ENCODE results near the gene MGAT4A.

MGAT4A gene

DNA sequence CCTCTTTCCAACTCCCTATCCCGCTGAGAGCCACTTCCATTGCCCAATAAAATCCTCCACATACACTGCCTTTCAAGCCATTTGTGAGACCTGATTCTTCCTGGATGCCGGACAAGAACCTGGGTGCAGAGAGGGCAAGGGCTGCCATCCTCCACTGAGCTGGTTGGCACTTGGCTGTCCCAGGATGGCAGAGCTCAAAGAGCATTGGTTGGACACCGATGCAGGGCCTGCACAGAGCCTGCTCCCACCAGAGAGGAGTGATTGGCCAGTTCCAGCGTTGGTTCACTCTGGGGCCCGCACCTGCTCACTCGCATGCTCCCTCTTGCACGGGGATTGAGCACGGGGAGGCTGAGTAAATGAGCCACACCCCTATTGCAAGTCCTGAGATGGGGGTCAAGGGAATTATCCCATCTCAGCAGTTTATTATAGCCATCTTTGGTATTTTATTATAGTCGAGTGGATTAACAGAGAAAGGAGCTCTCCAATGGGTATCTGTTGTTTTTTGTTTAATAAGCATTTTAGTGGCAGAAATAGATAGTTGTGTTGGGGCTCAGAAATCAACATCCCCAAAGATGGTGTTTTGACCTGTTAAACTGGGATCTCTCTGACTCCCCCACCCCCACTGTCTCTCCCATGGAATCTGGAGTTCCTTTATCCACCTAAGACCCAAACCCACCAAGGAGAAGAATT lies 19.8 kb upstream of the MGAT4A start:
- Histone ChIP-seq H3K27me3 (ENCODE audit: insufficient read depth, low read length) (peaks cover 3% of the 10 kb centered on the region), H2AFZ (ENCODE audit: low read depth, low read length) (no peak overlapping the region), H3K36me3 (ENCODE audit: insufficient read depth, low read length) (no peaks in the 10 kb centered on the region), H3K9me3 (ENCODE audit: low read length) (no peaks in the 10 kb centered on the region), H3K4me3 (ENCODE audit: low read length) (no peak overlapping the region), H3K4me1 (ENCODE audit: insufficient read depth, low read length) (no peaks in the 10 kb centered on the region)

- H3K27me3 ChIP-seq (ENCODE audit: insufficient read depth, low read length) = peaks cover 3% of the 10 kb centered on the region
- H3K4me1 ChIP-seq (ENCODE audit: insufficient read depth, low read length) = no peaks in the 10 kb centered on the region
- no peak overlapping the region for H3K4me3 ChIP-seq (ENCODE audit: low read length)
- H3K36me3 ChIP-seq (ENCODE audit: insufficient read depth, low read length) = no peaks in the 10 kb centered on the region
- H2AFZ ChIP-seq (ENCODE audit: low read depth, low read length) = no peak overlapping the region
- H3K9me3 ChIP-seq (ENCODE audit: low read length) = no peaks in the 10 kb centered on the region
Measured at GRCh38 chr2:98749066-98749450, 18.1 kb upstream of the MGAT4A start.

- Histone ChIP-seq H3K4me1 (ENCODE audit: insufficient read depth, low read length) (no peaks in the 10 kb centered on the region), H3K4me3 (ENCODE audit: low read length) (no peak overlapping the region), H2AFZ (ENCODE audit: low read depth, low read length) (no peak overlapping the region), H3K27me3 (ENCODE audit: insufficient read depth, low read length) (peaks cover 3% of the 10 kb centered on the region), H3K36me3 (ENCODE audit: insufficient read depth, low read length) (no peaks in the 10 kb centered on the region), H3K9me3 (ENCODE audit: low read length) (no peaks in the 10 kb centered on the region)
Measured at GRCh38 chr2:98748292-98749065, 17.5 kb upstream of the MGAT4A start.

GRCh38 chr2:98747888-98748287 lies 17.0 kb upstream of the MGAT4A start:
- H3K4me1 ChIP-seq (ENCODE audit: insufficient read depth, low read length) = no peaks in the 10 kb centered on the region
- peaks cover 3% of the 10 kb centered on the region for H3K27me3 ChIP-seq (ENCODE audit: insufficient read depth, low read length)
- no peak overlapping the region for H2AFZ ChIP-seq (ENCODE audit: low read depth, low read length)
- no peaks in the 10 kb centered on the region for H3K36me3 ChIP-seq (ENCODE audit: insufficient read depth, low read length)
- no peak overlapping the region for H3K4me3 ChIP-seq (ENCODE audit: low read length)
- no peaks in the 10 kb centered on the region for H3K9me3 ChIP-seq (ENCODE audit: low read length)

GRCh38 chr2:98746426-98746825 lies 15.5 kb upstream of the MGAT4A start:
- no peak overlapping the region for H3K4me3 ChIP-seq (ENCODE audit: low read length)

DNA sequence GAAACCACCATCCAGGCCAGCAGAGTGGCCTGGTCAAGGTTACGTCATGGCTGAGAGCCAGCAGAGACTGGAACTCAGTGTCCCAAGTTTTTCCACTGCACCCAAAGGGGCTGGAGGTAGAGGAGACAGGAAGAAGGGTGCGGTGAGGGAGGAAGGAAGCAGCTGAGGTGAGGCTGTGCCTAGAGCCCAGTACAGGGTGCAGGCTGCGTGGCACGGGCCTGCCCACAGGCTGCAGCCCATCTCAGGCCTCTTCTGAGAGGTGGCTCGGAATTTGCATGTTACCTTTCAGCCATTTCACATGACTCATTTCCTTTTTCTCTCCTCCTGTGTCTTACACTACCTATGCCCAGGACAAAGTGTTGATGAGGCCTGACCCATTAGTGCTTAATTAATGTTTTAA lies 13.7 kb upstream of the MGAT4A start:
- H3K36me3 ChIP-seq (ENCODE audit: insufficient read depth, low read length) = no peaks in the 10 kb centered on the region
- H2AFZ ChIP-seq (ENCODE audit: low read depth, low read length) = no peak overlapping the region
- H3K9me3 ChIP-seq (ENCODE audit: low read length) = no peaks in the 10 kb centered on the region
- no peaks in the 10 kb centered on the region for H3K4me1 ChIP-seq (ENCODE audit: insufficient read depth, low read length)
- H3K4me3 ChIP-seq (ENCODE audit: low read length) = no peak overlapping the region
- peaks cover 6% of the 10 kb centered on the region for H3K27me3 ChIP-seq (ENCODE audit: insufficient read depth, low read length)

More at GRCh38 chr2:98746426-98746825, 15.5 kb upstream of the MGAT4A start:
- Histone ChIP-seq H3K9me3 (ENCODE audit: low read length) (no peaks in the 10 kb centered on the region), H3K4me1 (ENCODE audit: insufficient read depth, low read length) (no peaks in the 10 kb centered on the region), H3K36me3 (ENCODE audit: insufficient read depth, low read length) (no peaks in the 10 kb centered on the region), H3K27me3 (ENCODE audit: insufficient read depth, low read length) (peaks cover 3% of the 10 kb centered on the region), H2AFZ (ENCODE audit: low read depth, low read length) (no peak overlapping the region)

DNA sequence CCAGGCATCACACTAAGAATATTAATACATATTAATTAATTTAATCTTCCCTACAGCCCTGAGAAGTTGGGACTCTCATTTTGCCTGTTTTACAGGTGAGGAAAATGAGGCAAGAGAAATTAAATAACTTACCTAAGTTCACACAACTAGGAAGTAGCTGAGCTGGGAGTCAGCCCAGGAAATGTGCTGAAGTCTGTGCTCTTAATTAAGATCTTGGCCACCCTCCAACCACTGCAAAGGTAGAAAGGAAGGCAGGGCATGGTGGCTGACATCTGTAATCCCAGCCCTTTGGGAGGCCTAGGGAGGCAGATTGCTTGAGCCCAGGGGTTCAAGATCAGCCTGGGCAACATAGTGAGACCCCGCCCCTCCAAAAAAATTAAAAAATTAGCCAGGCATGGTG lies 12.9 kb upstream of the MGAT4A start:
- H3K4me3 ChIP-seq (ENCODE audit: low read length) = no peak overlapping the region
- H3K36me3 ChIP-seq (ENCODE audit: insufficient read depth, low read length) = no peaks in the 10 kb centered on the region
- no peaks in the 10 kb centered on the region for H3K4me1 ChIP-seq (ENCODE audit: insufficient read depth, low read length)
- H2AFZ ChIP-seq (ENCODE audit: low read depth, low read length) = no peak overlapping the region
- no peaks in the 10 kb centered on the region for H3K9me3 ChIP-seq (ENCODE audit: low read length)
- H3K27me3 ChIP-seq (ENCODE audit: insufficient read depth, low read length) = peaks cover 3% of the 10 kb centered on the region

- Histone ChIP-seq H3K36me3 (ENCODE audit: insufficient read depth, low read length) (no peaks in the 10 kb centered on the region), H3K27me3 (ENCODE audit: insufficient read depth, low read length) (peaks cover 3% of the 10 kb centered on the region), H3K4me3 (ENCODE audit: low read length) (no peak overlapping the region), H2AFZ (ENCODE audit: low read depth, low read length) (no peak overlapping the region), H3K4me1 (ENCODE audit: insufficient read depth, low read length) (no peaks in the 10 kb centered on the region), H3K9me3 (ENCODE audit: low read length) (no peaks in the 10 kb centered on the region)
Measured at GRCh38 chr2:98739020-98739419, 8.1 kb upstream of the MGAT4A start.

- Histone ChIP-seq H3K36me3 (ENCODE audit: insufficient read depth, low read length) (no peaks in the 10 kb centered on the region), H3K4me3 (ENCODE audit: low read length) (no peak overlapping the region), H2AFZ (ENCODE audit: low read depth, low read length) (no peak overlapping the region), H3K4me1 (ENCODE audit: insufficient read depth, low read length) (no peaks in the 10 kb centered on the region), H3K27me3 (ENCODE audit: insufficient read depth, low read length) (peaks cover 3% of the 10 kb centered on the region), H3K9me3 (ENCODE audit: low read length) (no peaks in the 10 kb centered on the region)
Measured at GRCh38 chr2:98738304-98738703, 7.4 kb upstream of the MGAT4A start.

DNA sequence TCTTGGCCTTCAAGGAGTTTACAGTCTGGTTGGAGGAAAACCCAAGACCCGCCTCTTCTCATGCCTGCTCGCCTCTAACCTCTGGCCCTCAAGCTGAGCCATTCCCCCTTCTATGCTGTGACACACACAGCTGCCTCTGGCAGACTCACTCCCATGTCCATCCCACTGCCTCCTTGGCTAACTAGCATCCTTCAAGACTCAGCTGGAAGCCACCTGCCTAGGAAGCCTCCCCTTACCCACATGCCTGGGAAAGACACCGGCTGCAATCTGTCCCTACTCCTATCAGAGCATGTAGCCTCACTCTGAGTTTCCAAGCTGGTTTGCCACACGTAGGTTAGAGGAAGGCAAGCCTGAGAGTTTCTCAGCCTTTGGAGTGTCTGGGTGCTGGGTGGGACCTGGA lies 6.9 kb upstream of the MGAT4A start:
- no peaks in the 10 kb centered on the region for H3K36me3 ChIP-seq (ENCODE audit: insufficient read depth, low read length)
- H3K27me3 ChIP-seq (ENCODE audit: insufficient read depth, low read length) = peaks cover 5% of the 10 kb centered on the region
- H3K4me1 ChIP-seq (ENCODE audit: insufficient read depth, low read length) = no peaks in the 10 kb centered on the region
- H2AFZ ChIP-seq (ENCODE audit: low read depth, low read length) = no peak overlapping the region
- no peak overlapping the region for H3K4me3 ChIP-seq (ENCODE audit: low read length)
- H3K9me3 ChIP-seq (ENCODE audit: low read length) = no peaks in the 10 kb centered on the region

DNA sequence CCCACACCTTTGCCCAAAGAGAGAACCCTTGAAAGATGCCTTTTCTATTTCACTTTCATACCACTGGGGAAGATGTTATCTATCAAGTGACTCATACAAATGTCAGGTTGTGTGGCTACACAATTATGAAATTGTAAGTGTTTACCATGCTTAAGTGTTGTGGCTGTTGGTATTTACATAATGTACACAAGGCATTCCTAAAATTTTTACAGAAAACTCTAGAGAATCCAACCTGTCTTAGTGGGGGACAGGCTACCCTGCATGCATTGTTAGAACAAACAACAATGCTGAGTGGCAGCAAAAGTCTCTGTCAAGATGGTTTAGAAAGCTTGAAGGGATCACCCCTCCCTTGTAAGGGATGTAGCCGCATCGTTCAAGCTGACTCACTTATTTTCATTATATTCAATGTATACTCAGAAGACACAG lies 5.5 kb upstream of the MGAT4A start:
- Histone ChIP-seq H3K9me3 (ENCODE audit: low read length) (no peaks in the 10 kb centered on the region), H3K36me3 (ENCODE audit: insufficient read depth, low read length) (no peaks in the 10 kb centered on the region), H3K27me3 (ENCODE audit: insufficient read depth, low read length) (peaks cover 7% of the 10 kb centered on the region), H3K4me1 (ENCODE audit: insufficient read depth, low read length) (no peaks in the 10 kb centered on the region), H3K4me3 (ENCODE audit: low read length) (no peak overlapping the region), H2AFZ (ENCODE audit: low read depth, low read length) (no peak overlapping the region)

- Histone ChIP-seq H3K4me3 (ENCODE audit: low read length) (no peak overlapping the region), H2AFZ (ENCODE audit: low read depth, low read length) (no peak overlapping the region), H3K4me1 (ENCODE audit: insufficient read depth, low read length) (peaks cover 4% of the 10 kb centered on the region), H3K36me3 (ENCODE audit: insufficient read depth, low read length) (no peaks in the 10 kb centered on the region), H3K27me3 (ENCODE audit: insufficient read depth, low read length) (peaks cover 4% of the 10 kb centered on the region), H3K9me3 (ENCODE audit: low read length) (no peaks in the 10 kb centered on the region)
Measured at GRCh38 chr2:98734823-98735260, 3.9 kb upstream of the MGAT4A start.

- Histone ChIP-seq H3K9me3 (ENCODE audit: low read length) (no peaks in the 10 kb centered on the region), H3K36me3 (ENCODE audit: insufficient read depth, low read length) (no peaks in the 10 kb centered on the region), H3K4me1 (ENCODE audit: insufficient read depth, low read length) (peaks cover 11% of the 10 kb centered on the region), H2AFZ (ENCODE audit: low read depth, low read length) (no peak overlapping the region), H3K4me3 (ENCODE audit: low read length) (no peak overlapping the region), H3K27me3 (ENCODE audit: insufficient read depth, low read length) (peaks cover 4% of the 10 kb centered on the region)
Measured at GRCh38 chr2:98734162-98734561, 3.2 kb upstream of the MGAT4A start.

Data from neuron (in vitro differentiated cells).